ENCODE data around the gene ZNF335. TPM values are rescaled to one million over a fixed set of nuclear protein-coding genes. Genes with fewer than 3 reads are reported as not detected.
A peak's percentile ranks its signal among the peaks of the same experiment; 100 is the strongest.

Gene ZNF335
- total RNA-seq, 4 donors from 2014 or later, result 14.5 to 29.1 (median 19.7) TPM

DNA sequence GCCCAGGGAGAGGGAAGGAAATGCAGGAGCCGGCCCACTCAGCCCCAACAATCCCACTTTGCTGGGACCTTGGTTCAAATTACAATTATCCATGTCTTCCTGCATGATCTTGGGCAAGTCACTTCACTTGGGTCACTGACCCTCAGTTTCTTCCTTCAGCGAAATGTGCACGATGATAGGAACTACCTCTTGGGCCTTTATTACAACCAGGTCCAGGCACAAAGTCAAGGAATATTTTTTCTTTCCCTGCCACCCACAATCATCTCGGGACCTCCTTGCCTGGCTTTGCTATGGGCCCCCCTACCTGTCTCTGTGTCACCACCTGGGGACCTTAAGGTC lies 59.7 kb downstream of the ZNF335 start:
- ATAC-seq (ENCODE audit: low FRiP score) (no peak), DNase-seq (ENCODE audit: low spot score) (no peak)
- TF ChIP-seq, protein P1, sequence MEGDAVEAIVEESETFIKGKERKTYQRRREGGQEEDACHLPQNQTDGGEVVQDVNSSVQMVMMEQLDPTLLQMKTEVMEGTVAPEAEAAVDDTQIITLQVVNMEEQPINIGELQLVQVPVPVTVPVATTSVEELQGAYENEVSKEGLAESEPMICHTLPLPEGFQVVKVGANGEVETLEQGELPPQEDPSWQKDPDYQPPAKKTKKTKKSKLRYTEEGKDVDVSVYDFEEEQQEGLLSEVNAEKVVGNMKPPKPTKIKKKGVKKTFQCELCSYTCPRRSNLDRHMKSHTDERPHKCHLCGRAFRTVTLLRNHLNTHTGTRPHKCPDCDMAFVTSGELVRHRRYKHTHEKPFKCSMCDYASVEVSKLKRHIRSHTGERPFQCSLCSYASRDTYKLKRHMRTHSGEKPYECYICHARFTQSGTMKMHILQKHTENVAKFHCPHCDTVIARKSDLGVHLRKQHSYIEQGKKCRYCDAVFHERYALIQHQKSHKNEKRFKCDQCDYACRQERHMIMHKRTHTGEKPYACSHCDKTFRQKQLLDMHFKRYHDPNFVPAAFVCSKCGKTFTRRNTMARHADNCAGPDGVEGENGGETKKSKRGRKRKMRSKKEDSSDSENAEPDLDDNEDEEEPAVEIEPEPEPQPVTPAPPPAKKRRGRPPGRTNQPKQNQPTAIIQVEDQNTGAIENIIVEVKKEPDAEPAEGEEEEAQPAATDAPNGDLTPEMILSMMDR (IDR thresholded peaks at IDR 0.05), result no peak

DNA sequence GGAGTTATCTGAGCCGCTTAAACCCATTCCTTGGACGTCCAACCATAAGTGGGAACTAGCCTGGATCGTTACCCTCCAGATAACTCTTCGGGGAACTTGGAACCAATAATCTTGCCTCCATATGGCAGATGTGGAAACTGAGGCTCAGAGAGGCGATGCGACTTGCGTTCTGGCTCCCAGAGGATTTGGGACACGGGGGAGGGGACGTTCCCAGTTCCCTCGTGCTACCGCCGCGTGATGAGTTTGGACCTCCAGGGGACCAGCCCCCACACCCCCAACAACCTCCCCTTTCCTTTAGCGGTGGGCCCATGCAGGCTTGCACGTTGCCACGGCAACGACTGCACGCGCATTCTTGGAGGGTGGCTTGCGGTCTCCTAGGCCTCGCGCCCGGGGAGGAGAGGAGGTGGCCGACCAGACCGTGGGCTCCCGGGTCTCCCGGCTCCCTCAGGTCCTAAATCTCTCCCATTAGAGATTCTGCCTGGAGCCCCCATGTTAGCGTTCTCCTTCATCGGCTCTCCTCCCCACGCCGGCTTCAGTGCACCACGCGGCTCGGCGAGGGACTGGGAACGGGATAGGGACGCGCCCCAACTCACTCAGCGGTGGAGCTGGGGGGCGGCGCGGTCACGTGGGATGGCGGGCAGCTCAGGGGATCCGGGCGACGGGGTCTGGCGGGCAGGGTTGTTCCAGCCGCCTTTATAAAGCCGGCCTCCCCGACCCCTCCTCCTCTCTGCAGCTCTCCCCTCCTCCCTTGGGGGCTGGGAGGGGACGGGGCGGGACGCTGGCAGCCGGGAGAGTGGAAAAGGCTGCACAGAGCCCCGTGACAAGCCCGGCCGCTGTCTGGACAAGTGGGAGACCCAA lies 60.3 kb downstream of the ZNF335 start, which contains the start of gene PLTP:
PLTP (minus strand) TSS at position 670 of the 858 bp plus-strand sequence. CDS start 703 bp downstream, outside the sequence.
- TF ChIP-seq, protein P1 (IDR thresholded peaks at IDR 0.05), result no peak
- ATAC-seq (ENCODE audit: low FRiP score) (peak; percentile 33), DNase-seq (ENCODE audit: low spot score) (no peak)

DNA sequence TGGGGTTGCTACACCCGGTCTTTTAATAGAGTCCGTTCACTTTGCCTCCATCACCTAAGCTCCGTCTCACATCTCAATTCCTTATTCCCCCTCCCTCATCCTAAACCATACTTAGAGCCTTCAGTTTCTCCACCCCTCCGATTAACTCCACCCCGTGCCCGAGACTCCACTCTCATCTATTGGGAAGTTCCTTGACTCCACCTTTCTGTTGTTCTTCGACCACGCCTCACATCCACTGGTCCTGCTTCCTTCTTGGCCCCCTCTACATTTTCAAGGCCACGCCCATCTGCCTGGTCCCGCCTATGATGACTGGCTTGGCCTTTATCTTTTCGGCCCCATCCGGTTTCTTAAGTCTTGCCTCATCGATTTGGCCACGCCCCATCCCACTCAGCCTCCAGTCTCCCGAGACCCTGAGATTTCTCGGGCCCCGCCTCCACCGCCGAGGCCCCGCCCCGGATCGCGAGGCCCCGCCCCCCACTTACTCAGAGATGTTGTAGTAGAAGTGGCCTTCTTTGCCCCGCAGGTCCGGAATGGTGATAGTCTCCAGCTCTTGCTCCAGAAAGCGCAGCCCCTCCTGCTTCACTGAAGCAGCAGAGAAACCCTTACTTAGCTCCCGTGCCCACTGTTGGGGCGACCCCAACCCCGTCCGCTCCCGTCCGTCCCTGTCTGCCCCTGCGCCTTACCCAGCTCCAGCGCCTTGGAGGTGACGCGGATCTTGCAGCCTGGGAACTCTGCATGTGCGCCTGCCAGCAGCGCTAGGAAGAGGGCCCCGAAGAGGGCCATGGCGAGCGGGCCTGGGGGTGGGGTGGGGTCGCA lies 61.1 kb downstream of the ZNF335 start:
- DNase-seq (ENCODE audit: low spot score) (peak; percentile 99), ATAC-seq (ENCODE audit: low FRiP score) (peak; percentile 92)
- TF ChIP-seq, protein P1 (IDR thresholded peaks at IDR 0.05), result no peak

DNA sequence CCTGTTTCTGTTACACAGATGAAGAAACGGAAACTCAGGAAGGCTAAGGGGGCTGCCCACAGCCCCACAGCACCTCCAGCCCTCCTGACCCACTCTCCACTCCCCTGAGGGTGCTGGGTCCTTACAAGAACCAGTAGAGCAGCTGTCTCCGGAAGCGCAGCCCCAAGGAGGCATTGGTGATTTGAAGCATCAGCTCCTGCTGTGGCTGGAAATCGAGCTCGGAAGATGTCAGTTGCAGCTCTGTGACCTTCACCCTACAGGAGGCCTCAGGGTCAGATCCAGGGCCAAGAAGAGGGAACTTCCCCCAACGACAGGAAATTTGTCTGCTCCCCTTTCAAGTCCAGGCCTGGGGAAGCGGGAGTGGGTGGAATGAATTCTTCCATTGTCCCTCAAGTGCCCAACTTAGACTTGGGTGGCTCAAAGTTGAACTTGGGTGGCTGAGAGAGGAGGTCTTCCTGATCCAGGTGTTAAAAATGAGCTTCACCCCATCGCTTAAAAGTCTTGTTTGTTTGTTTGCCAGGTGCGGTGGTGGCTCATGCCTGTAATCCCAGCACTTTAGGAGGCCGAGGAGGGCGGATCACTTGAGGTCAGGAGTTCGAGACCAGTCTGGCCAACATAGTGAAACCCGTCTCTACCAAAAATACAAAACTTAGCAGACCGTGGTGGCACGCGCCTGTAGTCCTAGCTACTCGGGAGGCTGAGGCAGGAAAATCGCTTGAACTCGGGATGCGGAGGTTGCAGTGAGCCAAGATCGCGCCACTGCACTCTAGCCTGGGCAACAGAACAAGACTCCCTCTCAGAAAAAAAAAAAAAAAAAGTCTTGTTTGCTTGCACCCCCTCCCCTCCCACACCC lies 62.0 kb downstream of the ZNF335 start:
- DNase-seq (ENCODE audit: low spot score), result no peak
- ATAC-seq (ENCODE audit: low FRiP score), result no peak
- TF ChIP-seq, protein P1 (IDR thresholded peaks at IDR 0.05), result no peak

DNA sequence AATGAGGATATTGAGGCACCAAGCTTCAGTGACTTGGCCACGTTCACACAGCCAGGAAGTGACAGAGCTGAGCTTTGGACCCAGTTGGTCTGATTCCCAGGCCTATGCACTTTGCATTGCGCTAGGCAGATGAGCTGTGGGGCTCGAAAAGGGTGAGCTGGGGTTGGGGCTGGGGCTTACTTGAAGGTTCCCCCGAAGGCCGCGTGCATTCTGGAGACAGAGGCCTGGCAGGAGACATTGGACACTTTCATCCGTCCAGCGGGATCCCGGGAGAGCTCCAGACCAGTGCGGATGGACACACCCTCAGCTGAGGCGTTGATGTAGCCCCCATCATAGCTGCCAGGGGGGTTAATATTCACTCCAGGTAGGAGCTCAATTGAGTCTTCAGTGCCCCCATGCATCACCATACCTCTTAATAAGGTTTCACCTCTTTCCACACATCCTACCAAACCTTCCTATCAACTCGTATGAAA lies 62.6 kb downstream of the ZNF335 start:
- no peak for DNase-seq (ENCODE audit: low spot score)

DNA sequence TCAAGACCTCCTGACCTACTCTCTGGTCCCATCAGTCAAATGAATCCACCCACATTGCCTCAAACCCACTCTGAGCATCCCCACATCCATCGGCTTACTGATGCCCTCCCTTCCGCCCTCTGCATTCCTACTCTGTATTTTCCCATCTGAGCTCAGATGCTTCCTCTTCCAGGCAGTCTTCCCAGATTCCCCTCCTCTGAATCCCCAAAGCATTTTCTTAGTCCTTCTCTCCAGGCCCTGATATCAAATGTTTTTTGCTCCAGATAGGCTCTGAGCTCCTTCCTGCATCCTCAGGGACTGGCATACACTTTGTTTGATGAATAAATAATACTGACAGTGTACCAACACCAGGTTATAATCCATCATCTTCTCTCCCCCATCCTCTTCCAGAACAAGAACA lies 63.9 kb downstream of the ZNF335 start:
- TF ChIP-seq, protein P1 (IDR thresholded peaks at IDR 0.05), result no peak
- no peak for DNase-seq (ENCODE audit: low spot score)
- no peak for ATAC-seq (ENCODE audit: low FRiP score)

More for the DNA sequence above, 62.6 kb downstream of the ZNF335 start:
- ATAC-seq (ENCODE audit: low FRiP score), result no peak
- TF ChIP-seq, protein P1 (IDR thresholded peaks at IDR 0.05), result no peak
